ENCODE measurements around the gene PKNOX2. TPM values are rescaled to one million over a fixed set of nuclear protein-coding genes. Genes with fewer than 3 reads are reported as not detected.

PKNOX2 gene
- total RNA-seq, 6 experiments from 2014 or later: 0.09 to 0.31 (median 0.14) TPM

GRCh38 chr11:125376117-125376516 lies 211.6 kb downstream of the PKNOX2 start:
- intact Hi-C loops (cut with DNase I): no loop called here
- Histone ChIP-seq H3K27ac (no peak overlapping the region), H3K27me3 (no peaks in the 10 kb centered on the region), H3K4me3 (no peak overlapping the region), H3K4me1 (no peaks in the 10 kb centered on the region), H3K36me3 (no peaks in the 10 kb centered on the region), H3K9me3 (no peaks in the 10 kb centered on the region)
- peak in 1 of 3 donors; percentile 44 for DNase-seq
- WGBS (ENCODE audit: insufficient coverage, low coverage, low lambda C conversion rate, missing lambda C conversion rate): 38% methylated on average over 3 of the region's 9 CpGs
- peak in 2 of 4 donors; percentile 10 to 84 for ATAC-seq
- TF ChIP-seq CTCF (IDR thresholded peaks at IDR 0.05) (no peak), POLR2A (IDR thresholded peaks at IDR 0.05) (no peak)

GRCh38 chr11:125376856-125377255 lies 212.3 kb downstream of the PKNOX2 start:
- no peaks in the 10 kb centered on the region for H3K4me1 ChIP-seq
- TF ChIP-seq CTCF (IDR thresholded peaks at IDR 0.05): no peak
- no peak overlapping the region for H3K4me3 ChIP-seq
- ATAC-seq: no peak
- 48% methylated on average over 5 of the region's 5 CpGs for WGBS (ENCODE audit: insufficient coverage, low coverage, low lambda C conversion rate, missing lambda C conversion rate)
- no peak overlapping the region for H3K27ac ChIP-seq
- DNase-seq: no peak
- no peaks in the 10 kb centered on the region for H3K9me3 ChIP-seq
- H3K36me3 ChIP-seq: no peaks in the 10 kb centered on the region
- intact Hi-C loops (cut with DNase I): no loop called here
- no peaks in the 10 kb centered on the region for H3K27me3 ChIP-seq

GRCh38 chr11:125378083-125378482 lies 213.5 kb downstream of the PKNOX2 start:
- WGBS (ENCODE audit: insufficient coverage, low coverage, low lambda C conversion rate, missing lambda C conversion rate): 83% methylated on average over 2 of the region's 7 CpGs
- Histone ChIP-seq H3K36me3 (no peaks in the 10 kb centered on the region), H3K27ac (no peak overlapping the region), H3K4me1 (no peaks in the 10 kb centered on the region), H3K27me3 (no peaks in the 10 kb centered on the region), H3K4me3 (no peak overlapping the region), H3K9me3 (no peaks in the 10 kb centered on the region)
- TF ChIP-seq POLR2A (IDR thresholded peaks at IDR 0.05) (no peak), CTCF (IDR thresholded peaks at IDR 0.05) (no peak)
- intact Hi-C loops (cut with DNase I): no loop called here
- ATAC-seq (no peak), DNase-seq (no peak)

- ATAC-seq (no peak), DNase-seq (no peak)
- no peaks in the 10 kb centered on the region for H3K9me3 ChIP-seq
- H3K27me3 ChIP-seq: no peaks in the 10 kb centered on the region
- TF ChIP-seq CTCF (IDR thresholded peaks at IDR 0.05) (no peak), POLR2A (IDR thresholded peaks at IDR 0.05) (no peak)
- 63% methylated on average over 6 of the region's 6 CpGs for WGBS (ENCODE audit: insufficient coverage, low coverage, low lambda C conversion rate, missing lambda C conversion rate)
- intact Hi-C loops (cut with DNase I): no loop called here
- H3K27ac ChIP-seq: no peak overlapping the region
- H3K36me3 ChIP-seq: no peaks in the 10 kb centered on the region
- no peaks in the 10 kb centered on the region for H3K4me1 ChIP-seq
- H3K4me3 ChIP-seq: no peak overlapping the region
Measured at GRCh38 chr11:125378571-125378970, 214.0 kb downstream of the PKNOX2 start.

- Histone ChIP-seq H3K27ac (no peak overlapping the region), H3K27me3 (no peaks in the 10 kb centered on the region), H3K9me3 (no peaks in the 10 kb centered on the region), H3K36me3 (no peaks in the 10 kb centered on the region), H3K4me3 (no peak overlapping the region), H3K4me1 (no peaks in the 10 kb centered on the region)
- no peak for ATAC-seq
- TF ChIP-seq POLR2A (IDR thresholded peaks at IDR 0.05) (no peak), CTCF (IDR thresholded peaks at IDR 0.05) (no peak)
- DNase-seq: no peak
- WGBS (ENCODE audit: insufficient coverage, low coverage, low lambda C conversion rate, missing lambda C conversion rate): 50% methylated on average over 5 of the region's 5 CpGs
- intact Hi-C loops (cut with DNase I): no loop called here
Measured at GRCh38 chr11:125379565-125379964, 215.0 kb downstream of the PKNOX2 start.
